HL-60 (cell line): ENCODE measurements around the gene PFDN6.
A peak's percentile ranks its signal among the peaks of the same experiment; 100 is the strongest.

Experiments used
- GABPA ChIP-seq: IDR thresholded peaks from 2 replicates; pipeline ENCODE4 v1.6.1; 2012; ENCODE audit warnings: low read depth
- POLR2AphosphoS5 ChIP-seq: IDR thresholded peaks from 2 replicates; pipeline ENCODE4 v1.6.1; 2012; ENCODE audit warnings: low read depth
- REST ChIP-seq: IDR thresholded peaks from 2 replicates; pipeline ENCODE4 v1.6.1; 2012; ENCODE audit warnings: low read depth; ENCODE audit not compliant: insufficient replicate concordance
- SPI1 ChIP-seq: IDR thresholded peaks from 2 replicates; pipeline ENCODE4 v1.6.1; 2012; ENCODE audit warnings: low read depth, mild to moderate bottlenecking, borderline replicate concordance
- TF ChIP-seq, protein P1 (sequence below): IDR thresholded peaks from one replicate; pipeline ENCODE4 v1.5.1; 2011; ENCODE audit warnings: low read length, control low read depth, inconsistent platforms; ENCODE audit not compliant: insufficient read depth

DNA sequence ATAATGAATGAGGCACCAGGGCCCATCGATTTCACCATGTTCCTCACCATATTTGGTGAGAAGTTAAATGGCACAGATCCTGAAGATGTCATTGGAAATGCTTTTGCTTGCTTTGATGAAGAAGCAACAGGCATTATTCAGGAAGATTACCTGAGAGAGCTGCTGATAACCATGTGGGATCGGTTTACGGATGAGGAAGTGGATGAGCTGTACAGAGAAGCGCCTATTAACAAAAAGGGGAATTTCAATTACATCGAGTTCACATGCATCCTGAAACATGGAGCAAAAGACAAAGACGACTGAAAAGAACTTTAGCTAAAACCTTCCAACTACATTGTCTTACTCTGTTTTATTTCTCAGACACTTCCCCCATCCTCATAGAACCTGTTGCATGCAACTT lies 49.8 kb downstream of the PFDN6 start:
- TF ChIP-seq, protein P1, sequence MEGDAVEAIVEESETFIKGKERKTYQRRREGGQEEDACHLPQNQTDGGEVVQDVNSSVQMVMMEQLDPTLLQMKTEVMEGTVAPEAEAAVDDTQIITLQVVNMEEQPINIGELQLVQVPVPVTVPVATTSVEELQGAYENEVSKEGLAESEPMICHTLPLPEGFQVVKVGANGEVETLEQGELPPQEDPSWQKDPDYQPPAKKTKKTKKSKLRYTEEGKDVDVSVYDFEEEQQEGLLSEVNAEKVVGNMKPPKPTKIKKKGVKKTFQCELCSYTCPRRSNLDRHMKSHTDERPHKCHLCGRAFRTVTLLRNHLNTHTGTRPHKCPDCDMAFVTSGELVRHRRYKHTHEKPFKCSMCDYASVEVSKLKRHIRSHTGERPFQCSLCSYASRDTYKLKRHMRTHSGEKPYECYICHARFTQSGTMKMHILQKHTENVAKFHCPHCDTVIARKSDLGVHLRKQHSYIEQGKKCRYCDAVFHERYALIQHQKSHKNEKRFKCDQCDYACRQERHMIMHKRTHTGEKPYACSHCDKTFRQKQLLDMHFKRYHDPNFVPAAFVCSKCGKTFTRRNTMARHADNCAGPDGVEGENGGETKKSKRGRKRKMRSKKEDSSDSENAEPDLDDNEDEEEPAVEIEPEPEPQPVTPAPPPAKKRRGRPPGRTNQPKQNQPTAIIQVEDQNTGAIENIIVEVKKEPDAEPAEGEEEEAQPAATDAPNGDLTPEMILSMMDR = no peak
- TF ChIP-seq GABPA (no peak), REST (no peak), POLR2AphosphoS5 (no peak), SPI1 (peak; percentile 82)
